ENCODE measurements around the gene PTPRT. TPM values are rescaled to one million over a fixed set of nuclear protein-coding genes. Genes with fewer than 3 reads are reported as not detected.

PTPRT gene
- polyA plus RNA-seq, 1 of the 3 experiments (the other 2 are of a cell fraction), result not detected

- Histone ChIP-seq H2AFZ (ENCODE audit: low read depth) (no peak overlapping the region), H3K4me2 (no peak overlapping the region), H4K20me1 (ENCODE audit: insufficient read depth) (no peaks in the 10 kb centered on the region), H3K4me1 (ENCODE audit: control insufficient read depth in 1 of 2, insufficient read depth in 2 of 2, low read depth in 1 of 2, low read length in 1 of 2) (no peaks in the 10 kb centered on the region), H3K9me3 (no peaks in the 10 kb centered on the region; the same call in 1 of the 2 replicates), H3K27ac (ENCODE audit: low read depth in 2 of 2, low read length in 1 of 2) (no peak overlapping the region), H3K79me2 (ENCODE audit: insufficient read depth) (no peaks in the 10 kb centered on the region), H3F3A (replicated peaks; ENCODE audit: insufficient read depth) (no peaks in the 10 kb centered on the region), H3K4me3 (ENCODE audit: low read depth in 2 of 2, low read length in 1 of 2) (no peak overlapping the region), H3K36me3 (replicated peaks in 1 of 2; ENCODE audit: control insufficient read depth in 1 of 2, insufficient read depth in 2 of 2, low read length in 1 of 2) (no peaks in the 10 kb centered on the region), H3K9ac (no peak overlapping the region), H3K9me2 (no peaks in the 10 kb centered on the region), H3K27me3 (ENCODE audit: insufficient read depth) (no peaks in the 10 kb centered on the region)
- ChIA-PET POLR2A (no interaction called here), CTCF (interaction anchor here (0.8 to 1.2 kb wide), 2 partner anchors 20 to 1541 kb away, joined by 3 read pairs; no protein-coding TSS in a partner anchor)
- TF ChIP-seq TCF12 (IDR thresholded peaks at IDR 0.05), result no peak
- 0 out of 2 replicates have a peak, but pooled peaks have one; percentile 35 for TF ChIP-seq USF1 (IDR thresholded peaks at IDR 0.05; ENCODE audit: borderline replicate concordance, low read depth)
- peak; percentile 23 for DNase-seq
- WGBS (ENCODE audit: low lambda C conversion rate), result 9% methylated on average over 3 of the region's 3 CpGs
Observed at GRCh38 chr20:43238833-43239232, 49.1 kb upstream of the PTPRT start.

DNA sequence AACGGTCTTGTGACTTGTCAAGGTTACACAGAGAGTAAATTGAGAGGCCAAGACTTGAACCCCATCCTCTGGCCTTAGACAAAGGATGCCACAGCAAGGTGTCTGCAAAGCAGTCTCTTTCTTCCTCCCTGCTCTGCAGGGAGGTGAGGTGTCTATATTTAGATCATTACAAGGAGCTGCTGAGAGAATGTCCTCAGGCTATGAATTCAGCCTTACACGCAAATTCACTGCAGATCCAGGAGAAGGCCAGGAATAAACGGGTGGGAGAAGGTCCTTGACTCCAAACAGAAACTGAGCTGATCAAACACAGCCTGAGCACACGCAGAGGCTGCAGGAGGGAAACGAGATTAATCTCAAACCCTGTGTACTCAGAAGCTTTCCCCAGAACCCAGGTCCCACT lies 48.6 kb upstream of the PTPRT start:
- Histone ChIP-seq H3K27me3 (ENCODE audit: insufficient read depth) (no peaks in the 10 kb centered on the region), H3K4me1 (ENCODE audit: control insufficient read depth in 1 of 2, insufficient read depth in 2 of 2, low read depth in 1 of 2, low read length in 1 of 2) (no peaks in the 10 kb centered on the region), H3K9me2 (no peaks in the 10 kb centered on the region), H3K4me3 (ENCODE audit: low read depth in 2 of 2, low read length in 1 of 2) (no peak overlapping the region), H3K79me2 (ENCODE audit: insufficient read depth) (no peaks in the 10 kb centered on the region), H3K9me3 (no peaks in the 10 kb centered on the region; the same call in 1 of the 2 replicates), H3K36me3 (replicated peaks in 1 of 2; ENCODE audit: control insufficient read depth in 1 of 2, insufficient read depth in 2 of 2, low read length in 1 of 2) (no peaks in the 10 kb centered on the region), H4K20me1 (ENCODE audit: insufficient read depth) (no peaks in the 10 kb centered on the region), H3K27ac (ENCODE audit: low read depth in 2 of 2, low read length in 1 of 2) (no peak overlapping the region), H3F3A (replicated peaks; ENCODE audit: insufficient read depth) (no peaks in the 10 kb centered on the region), H3K4me2 (no peak overlapping the region), H3K9ac (no peak overlapping the region), H2AFZ (ENCODE audit: low read depth) (no peak overlapping the region)
- DNase-seq, result no peak
- POLR2A ChIA-PET, result no interaction called here
- CTCF ChIA-PET, result interaction anchor here (0.8 to 1.2 kb wide), 2 partner anchors 20 to 1540 kb away, joined by 3 read pairs; no protein-coding TSS in a partner anchor
- no peak for TF ChIP-seq FOXJ3 (CRISPR knock-in tag; IDR thresholded peaks at IDR 0.05)
- TF ChIP-seq, protein P1, sequence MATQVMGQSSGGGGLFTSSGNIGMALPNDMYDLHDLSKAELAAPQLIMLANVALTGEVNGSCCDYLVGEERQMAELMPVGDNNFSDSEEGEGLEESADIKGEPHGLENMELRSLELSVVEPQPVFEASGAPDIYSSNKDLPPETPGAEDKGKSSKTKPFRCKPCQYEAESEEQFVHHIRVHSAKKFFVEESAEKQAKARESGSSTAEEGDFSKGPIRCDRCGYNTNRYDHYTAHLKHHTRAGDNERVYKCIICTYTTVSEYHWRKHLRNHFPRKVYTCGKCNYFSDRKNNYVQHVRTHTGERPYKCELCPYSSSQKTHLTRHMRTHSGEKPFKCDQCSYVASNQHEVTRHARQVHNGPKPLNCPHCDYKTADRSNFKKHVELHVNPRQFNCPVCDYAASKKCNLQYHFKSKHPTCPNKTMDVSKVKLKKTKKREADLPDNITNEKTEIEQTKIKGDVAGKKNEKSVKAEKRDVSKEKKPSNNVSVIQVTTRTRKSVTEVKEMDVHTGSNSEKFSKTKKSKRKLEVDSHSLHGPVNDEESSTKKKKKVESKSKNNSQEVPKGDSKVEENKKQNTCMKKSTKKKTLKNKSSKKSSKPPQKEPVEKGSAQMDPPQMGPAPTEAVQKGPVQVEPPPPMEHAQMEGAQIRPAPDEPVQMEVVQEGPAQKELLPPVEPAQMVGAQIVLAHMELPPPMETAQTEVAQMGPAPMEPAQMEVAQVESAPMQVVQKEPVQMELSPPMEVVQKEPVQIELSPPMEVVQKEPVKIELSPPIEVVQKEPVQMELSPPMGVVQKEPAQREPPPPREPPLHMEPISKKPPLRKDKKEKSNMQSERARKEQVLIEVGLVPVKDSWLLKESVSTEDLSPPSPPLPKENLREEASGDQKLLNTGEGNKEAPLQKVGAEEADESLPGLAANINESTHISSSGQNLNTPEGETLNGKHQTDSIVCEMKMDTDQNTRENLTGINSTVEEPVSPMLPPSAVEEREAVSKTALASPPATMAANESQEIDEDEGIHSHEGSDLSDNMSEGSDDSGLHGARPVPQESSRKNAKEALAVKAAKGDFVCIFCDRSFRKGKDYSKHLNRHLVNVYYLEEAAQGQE (IDR thresholded peaks at IDR 0.05; ENCODE audit: low read depth, low read length), result no peak
- no peak for TF ChIP-seq MXI1 (IDR thresholded peaks at IDR 0.05; ENCODE audit: low read depth, low read length)
- TF ChIP-seq POLR2AphosphoS5 (IDR thresholded peaks at IDR 0.05; ENCODE audit: low read depth, low read length), result no peak
- no peak for TF ChIP-seq TAF1 (IDR thresholded peaks at IDR 0.05; ENCODE audit: borderline replicate concordance, low read depth, low read length)
- no peak for TF ChIP-seq FOXM1 (IDR thresholded peaks at IDR 0.05; ENCODE audit: low read depth)
- no peak for TF ChIP-seq USF2 (IDR thresholded peaks at IDR 0.05; ENCODE audit: borderline replicate concordance, low read depth, low read length)
- no peak for TF ChIP-seq EP300 (IDR thresholded peaks at IDR 0.05; ENCODE audit: borderline replicate concordance in 1 of 2, low read depth in 1 of 2, low read length in 1 of 2)
- TF ChIP-seq GABPA (IDR thresholded peaks at IDR 0.05; ENCODE audit: low read depth), result no peak
- TF ChIP-seq, protein P2, sequence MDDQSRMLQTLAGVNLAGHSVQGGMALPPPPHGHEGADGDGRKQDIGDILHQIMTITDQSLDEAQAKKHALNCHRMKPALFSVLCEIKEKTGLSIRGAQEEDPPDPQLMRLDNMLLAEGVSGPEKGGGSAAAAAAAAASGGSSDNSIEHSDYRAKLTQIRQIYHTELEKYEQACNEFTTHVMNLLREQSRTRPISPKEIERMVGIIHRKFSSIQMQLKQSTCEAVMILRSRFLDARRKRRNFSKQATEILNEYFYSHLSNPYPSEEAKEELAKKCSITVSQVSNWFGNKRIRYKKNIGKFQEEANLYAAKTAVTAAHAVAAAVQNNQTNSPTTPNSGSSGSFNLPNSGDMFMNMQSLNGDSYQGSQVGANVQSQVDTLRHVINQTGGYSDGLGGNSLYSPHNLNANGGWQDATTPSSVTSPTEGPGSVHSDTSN (IDR thresholded peaks at IDR 0.05), result no peak
- WGBS (ENCODE audit: low lambda C conversion rate), result 13% methylated on average over 3 of the region's 5 CpGs

Data from SK-N-SH (cell line).